GM21723 (cell line): Measurements from ENCODE around the gene RFESD.

Experiments
- ATAC-seq: cut with Tn5 transposase; IDR thresholded peaks from one replicate; pipeline ENCODE4 v1.9.1; 2021; ENCODE audit warnings: mild to moderate bottlenecking, moderate library complexity; ENCODE audit not compliant: unreplicated experiment

The RFESD gene

GRCh38 chr5:95660060-95660459, 13.5 kb downstream of the RFESD start:
- ATAC-seq: no peak

GRCh38 chr5:95662946-95663345, 16.4 kb downstream of the RFESD start:
- ATAC-seq: no peak

- no peak for ATAC-seq
These were observed 17.7 kb downstream of the RFESD start for GRCh38 chr5:95664204-95664786.

GRCh38 chr5:95667061-95667618, 20.6 kb downstream of the RFESD start:
- ATAC-seq: no peak

GRCh38 chr5:95667678-95668077, 21.1 kb downstream of the RFESD start:
- ATAC-seq: no peak

- no peak for ATAC-seq
These were observed 21.6 kb downstream of the RFESD start for GRCh38 chr5:95668216-95668615.

GRCh38 chr5:95668728-95669127, 22.2 kb downstream of the RFESD start:
- ATAC-seq: no peak

GRCh38 chr5:95669540-95669939, 23.0 kb downstream of the RFESD start:
- ATAC-seq: no peak

- no peak for ATAC-seq
These were observed 23.4 kb downstream of the RFESD start for GRCh38 chr5:95669985-95670384.

GRCh38 chr5:95670568-95670967, 24.0 kb downstream of the RFESD start:
- ATAC-seq: no peak

GRCh38 chr5:95671826-95672225, 25.2 kb downstream of the RFESD start:
- ATAC-seq: no peak

GRCh38 chr5:95672641-95673040, 26.1 kb downstream of the RFESD start:
- ATAC-seq: no peak

GRCh38 chr5:95673081-95673480, 26.5 kb downstream of the RFESD start:
- no peak for ATAC-seq

GRCh38 chr5:95682891-95683290, 36.3 kb downstream of the RFESD start, which contains the start of gene SPATA9:
SPATA9 (minus strand) TSS chr5:95682991; CDS start chr5:95682854, 137 bp downstream.
- ATAC-seq: no peak

- ATAC-seq: no peak
These were observed 37.8 kb downstream of the RFESD start for GRCh38 chr5:95684361-95684760.

GRCh38 chr5:95686651-95687050, 40.1 kb downstream of the RFESD start:
- no peak for ATAC-seq

- no peak for ATAC-seq
These were observed 43.1 kb downstream of the RFESD start for GRCh38 chr5:95689680-95690079.

- ATAC-seq: no peak
These were observed 43.8 kb downstream of the RFESD start for GRCh38 chr5:95690333-95690732.

GRCh38 chr5:95697781-95698681, 51.5 kb downstream of the RFESD start:
- ATAC-seq: no peak

GRCh38 chr5:95699337-95699736, 52.8 kb downstream of the RFESD start:
- no peak for ATAC-seq

- no peak for ATAC-seq
These were observed 54.5 kb downstream of the RFESD start for GRCh38 chr5:95701074-95701473.

GRCh38 chr5:95704150-95704549, 57.6 kb downstream of the RFESD start:
- no peak for ATAC-seq
